GM21723 (cell line): ENCODE measurements around the gene KLK3.

Experiments
- ATAC-seq: cut with Tn5 transposase; IDR thresholded peaks from one replicate; pipeline ENCODE4 v1.9.1; 2021; ENCODE audit warnings: mild to moderate bottlenecking, moderate library complexity; ENCODE audit not compliant: unreplicated experiment

The KLK3 gene

GRCh38 chr19:50830266-50831025, 24.3 kb upstream of the KLK3 start:
- no peak for ATAC-seq

GRCh38 chr19:50831026-50831396, 23.7 kb upstream of the KLK3 start:
- ATAC-seq = no peak

- ATAC-seq = no peak
Observed at GRCh38 chr19:50832666-50833065, 22.0 kb upstream of the KLK3 start.

GRCh38 chr19:50833117-50833801, 21.5 kb upstream of the KLK3 start, which contains the start of gene KLK15:
Gene KLK15, minus strand, starts transcription at chr19:50833574. Its CDS starts 2,082 bp downstream, at chr19:50831492.
- ATAC-seq = no peak

GRCh38 chr19:50833802-50834167, 20.9 kb upstream of the KLK3 start:
- ATAC-seq = no peak

GRCh38 chr19:50835103-50835784, 19.5 kb upstream of the KLK3 start:
- ATAC-seq = no peak

GRCh38 chr19:50835785-50836542, 18.8 kb upstream of the KLK3 start:
- peak; percentile 89 for ATAC-seq

GRCh38 chr19:50836543-50837195, 18.0 kb upstream of the KLK3 start:
- no peak for ATAC-seq

GRCh38 chr19:50837300-50837699, 17.4 kb upstream of the KLK3 start:
- ATAC-seq = no peak

GRCh38 chr19:50838239-50838638, 16.5 kb upstream of the KLK3 start:
- ATAC-seq = no peak

- no peak for ATAC-seq
Observed at GRCh38 chr19:50839712-50840655, 14.7 kb upstream of the KLK3 start.

GRCh38 chr19:50842130-50842529, 12.6 kb upstream of the KLK3 start:
- no peak for ATAC-seq

- no peak for ATAC-seq
Observed at GRCh38 chr19:50843205-50843604, 11.5 kb upstream of the KLK3 start.

- no peak for ATAC-seq
Observed at GRCh38 chr19:50843701-50844221, 11.0 kb upstream of the KLK3 start.

- no peak for ATAC-seq
Observed at GRCh38 chr19:50844296-50844935, 10.3 kb upstream of the KLK3 start.

GRCh38 chr19:50850738-50851137, 4.0 kb upstream of the KLK3 start:
- ATAC-seq = no peak

GRCh38 chr19:50851620-50852019, 3.1 kb upstream of the KLK3 start:
- ATAC-seq = no peak

- no peak for ATAC-seq
Observed at GRCh38 chr19:50857366-50857765, 2.7 kb downstream of the KLK3 start.

GRCh38 chr19:50858886-50859285, 4.2 kb downstream of the KLK3 start:
- ATAC-seq = no peak
